GM21390 (cell line): ENCODE results near the gene MATCAP1.

Experiments used
- ATAC-seq: cut with Tn5 transposase; IDR thresholded peaks from one replicate; pipeline ENCODE4 v1.9.1; 2021; ENCODE audit not compliant: unreplicated experiment

MATCAP1 gene

DNA sequence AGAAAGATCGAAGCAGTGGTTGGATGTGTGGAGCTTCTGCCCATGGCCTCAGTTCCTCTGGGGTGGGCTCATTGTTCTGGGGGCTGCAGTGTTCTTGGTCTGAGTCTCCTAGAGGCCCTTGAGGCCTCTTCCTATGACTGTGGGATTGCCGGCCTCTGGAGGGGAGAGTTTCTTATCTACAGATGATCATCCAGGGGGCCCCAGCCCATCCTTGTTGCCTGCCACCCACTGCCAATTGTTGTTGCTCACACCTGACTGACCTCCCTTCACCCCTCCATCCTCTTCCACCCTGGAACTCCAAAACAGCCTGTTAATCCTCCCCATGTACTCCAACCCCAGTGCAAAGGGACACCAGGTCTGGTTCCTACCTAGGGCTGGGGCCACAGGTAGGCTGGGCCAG lies 38.8 kb downstream of the MATCAP1 start:
- ATAC-seq = no peak

DNA sequence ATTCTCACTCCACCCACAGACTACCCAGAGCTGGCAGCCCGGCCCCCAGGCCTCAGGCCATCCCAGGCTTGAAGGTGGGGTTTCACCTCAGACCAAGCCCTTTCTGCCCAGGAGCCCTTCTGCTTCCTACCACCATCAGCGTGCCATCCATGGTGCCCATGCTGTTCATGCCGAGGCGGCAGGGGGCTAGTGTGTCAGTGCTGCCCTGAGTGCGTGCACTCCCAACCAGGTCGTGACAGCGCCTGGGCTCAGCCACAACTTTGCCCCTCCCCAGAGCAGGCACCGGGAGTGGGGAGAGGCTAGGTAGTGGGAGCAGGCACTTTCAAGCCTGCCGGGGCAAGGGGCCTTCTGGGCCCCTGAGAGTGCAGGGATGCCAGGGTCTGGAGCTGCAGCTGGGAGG lies 41.4 kb downstream of the MATCAP1 start:
- no peak for ATAC-seq

DNA sequence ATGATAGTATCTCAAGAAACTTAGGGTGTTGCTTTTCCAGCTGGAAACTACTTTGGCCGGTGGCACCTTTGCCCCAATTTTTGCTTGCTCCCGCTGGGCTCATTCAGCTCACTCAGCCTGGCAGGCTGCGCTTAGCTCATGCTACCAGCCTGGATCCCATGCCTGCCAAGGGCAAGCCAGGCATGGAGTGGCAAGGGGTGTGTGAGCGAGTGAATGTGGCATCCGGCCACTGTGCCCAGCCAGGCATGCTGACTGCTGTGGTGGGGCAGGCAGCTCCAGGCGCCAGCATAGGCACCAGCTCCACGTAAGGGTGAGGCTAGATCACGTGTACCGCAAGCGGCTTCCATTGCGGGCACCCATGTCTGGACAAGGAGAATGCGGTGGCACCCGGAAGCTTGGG lies 42.4 kb downstream of the MATCAP1 start:
- ATAC-seq = no peak

DNA sequence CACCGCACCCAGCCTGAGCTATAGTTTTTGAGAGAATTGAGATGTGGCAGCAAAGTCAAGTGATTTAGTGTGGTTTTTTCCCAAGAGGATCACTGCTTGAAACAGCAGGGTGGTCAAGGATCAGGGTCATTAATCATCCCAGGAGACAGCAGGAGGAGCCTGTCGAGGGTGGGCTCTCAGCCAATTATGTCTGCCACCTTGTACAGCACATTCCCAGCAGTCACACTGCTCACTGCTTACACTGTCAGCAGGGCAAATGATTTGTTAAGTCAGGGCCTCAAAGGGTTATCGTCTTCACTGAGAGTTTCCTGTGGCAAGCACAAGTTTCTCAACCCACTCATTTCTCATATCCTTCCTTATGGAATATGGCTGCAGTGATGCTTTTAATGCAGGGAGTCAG lies 46.2 kb downstream of the MATCAP1 start:
- no peak for ATAC-seq

DNA sequence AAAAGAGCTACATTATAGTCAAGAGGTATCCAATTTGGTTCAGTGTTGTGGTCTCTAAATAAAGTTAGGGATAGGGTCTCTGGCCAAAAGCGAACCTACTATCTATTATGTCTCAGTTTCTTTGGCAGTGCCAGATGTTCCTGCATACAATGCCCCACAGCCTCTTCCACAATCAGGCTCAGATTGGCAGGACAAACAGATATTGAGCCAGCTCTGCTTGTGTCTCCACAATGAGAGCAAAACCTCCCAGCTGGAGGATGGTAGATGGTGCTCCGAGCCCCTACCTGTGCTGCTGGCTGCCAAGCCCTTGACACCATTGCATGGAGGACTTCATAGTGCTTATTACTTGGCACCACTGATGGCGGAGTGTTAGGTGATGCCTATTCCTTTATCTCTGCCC lies 54.3 kb downstream of the MATCAP1 start:
- no peak for ATAC-seq

DNA sequence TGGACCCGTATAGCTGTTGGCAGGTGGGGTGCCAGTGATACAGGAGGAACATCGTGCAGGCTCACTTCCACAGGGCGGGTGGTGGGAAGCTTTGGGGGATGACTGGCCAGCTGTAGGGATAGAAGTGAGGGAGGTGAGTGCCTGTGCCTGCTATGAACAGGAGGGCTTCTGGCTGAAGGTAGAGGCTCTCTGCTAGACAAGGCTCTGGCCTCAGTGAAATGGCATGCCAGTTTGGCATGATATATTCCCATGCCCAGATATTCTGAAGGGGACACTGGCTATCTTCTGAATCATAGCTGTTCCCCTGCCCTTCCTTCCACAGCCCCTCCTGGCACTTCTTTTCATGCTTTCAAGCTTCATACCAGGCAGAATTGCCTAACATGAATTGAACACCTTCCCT lies 54.9 kb downstream of the MATCAP1 start:
- no peak for ATAC-seq

DNA sequence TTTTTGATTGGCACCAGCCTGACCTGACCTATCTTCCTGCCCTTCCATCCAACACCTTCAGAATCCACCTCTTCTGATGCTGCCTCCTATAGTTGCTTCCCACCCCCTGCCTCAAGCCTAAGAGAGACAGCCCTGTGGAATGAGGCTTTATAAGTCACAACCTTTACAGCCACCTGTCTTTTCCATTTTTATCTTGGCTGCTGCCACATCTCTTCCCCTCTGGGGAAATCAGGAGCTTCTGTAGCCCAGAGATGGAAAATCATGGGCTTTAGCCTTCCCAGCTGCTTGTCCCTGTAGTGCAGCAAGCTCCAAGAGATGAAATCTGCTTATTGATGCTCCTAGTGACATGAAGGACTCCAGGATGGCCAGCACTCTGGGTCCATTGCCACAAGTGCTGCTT lies 55.3 kb downstream of the MATCAP1 start:
- no peak for ATAC-seq
